Epithelial cell of proximal tubule (primary cell): Measurements from ENCODE around the gene EFCAB9. TPM values are rescaled to one million over a fixed set of nuclear protein-coding genes. Genes with fewer than 3 reads are reported as not detected.

Experiments used
- DNase-seq: peaks from one replicate; pipeline ENCODE4 v3.0.0-alpha.2; 2011; ENCODE audit warnings: low read depth
- H3K4me3 ChIP-seq: 2 replicates; pipeline ENCODE4 v1.5.1; 2011; ENCODE audit warnings: low read depth, mild to moderate bottlenecking, low read length
- total RNA-seq: library from RNA; depleted of rRNA; stranded (reverse); fragments of >200 nt; gene quantifications from 2 replicates; pipeline ENCODE4 v1.2.3, GENCODE V29; 2015
- TF ChIP-seq, protein P1 (sequence below): conservative IDR thresholded peaks from 2 replicates; pipeline ENCODE4 v1.5.1; 2012; ENCODE audit warnings: low read depth, mild to moderate bottlenecking, low read length

Gene EFCAB9
- total RNA-seq, 1 donor from 2014 or later, result not detected

DNA sequence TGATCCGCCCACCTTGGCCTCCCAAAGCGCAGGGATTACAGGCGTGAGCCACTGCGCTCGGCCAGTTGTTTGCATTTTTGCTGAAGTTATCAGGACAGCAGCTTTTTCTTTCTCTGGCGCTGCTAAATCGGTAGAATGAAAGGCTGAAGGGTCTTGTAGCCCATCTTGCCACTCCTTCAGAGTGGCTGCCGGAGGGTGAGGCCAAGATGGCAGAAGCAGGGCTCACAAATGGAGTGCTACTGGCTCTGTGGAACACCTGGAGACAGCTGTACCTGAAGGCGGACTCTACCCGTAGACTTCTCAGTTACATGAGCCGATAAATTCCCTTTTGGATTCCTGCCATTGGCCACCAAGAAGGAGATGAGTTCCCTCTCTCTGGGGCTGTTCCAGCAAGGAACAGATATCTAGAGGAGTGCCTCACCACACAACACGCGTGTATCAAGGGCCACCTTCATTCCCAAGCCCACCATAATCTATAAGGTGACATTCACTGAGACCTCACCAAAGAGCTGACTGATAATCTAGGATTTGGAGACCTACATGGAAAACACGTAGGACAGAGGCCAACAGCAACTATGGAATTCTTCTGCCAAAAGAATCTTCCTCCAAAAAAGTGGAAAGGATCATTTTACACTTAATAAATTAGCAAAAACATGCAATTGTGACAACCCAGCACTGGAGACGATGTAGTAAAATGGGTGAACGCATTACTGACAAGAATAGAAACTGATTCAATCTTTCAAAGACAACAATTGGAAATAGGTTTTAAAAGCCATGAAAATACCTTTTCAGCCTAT lies 27.7 kb upstream of the EFCAB9 start:
- TF ChIP-seq, protein P1, sequence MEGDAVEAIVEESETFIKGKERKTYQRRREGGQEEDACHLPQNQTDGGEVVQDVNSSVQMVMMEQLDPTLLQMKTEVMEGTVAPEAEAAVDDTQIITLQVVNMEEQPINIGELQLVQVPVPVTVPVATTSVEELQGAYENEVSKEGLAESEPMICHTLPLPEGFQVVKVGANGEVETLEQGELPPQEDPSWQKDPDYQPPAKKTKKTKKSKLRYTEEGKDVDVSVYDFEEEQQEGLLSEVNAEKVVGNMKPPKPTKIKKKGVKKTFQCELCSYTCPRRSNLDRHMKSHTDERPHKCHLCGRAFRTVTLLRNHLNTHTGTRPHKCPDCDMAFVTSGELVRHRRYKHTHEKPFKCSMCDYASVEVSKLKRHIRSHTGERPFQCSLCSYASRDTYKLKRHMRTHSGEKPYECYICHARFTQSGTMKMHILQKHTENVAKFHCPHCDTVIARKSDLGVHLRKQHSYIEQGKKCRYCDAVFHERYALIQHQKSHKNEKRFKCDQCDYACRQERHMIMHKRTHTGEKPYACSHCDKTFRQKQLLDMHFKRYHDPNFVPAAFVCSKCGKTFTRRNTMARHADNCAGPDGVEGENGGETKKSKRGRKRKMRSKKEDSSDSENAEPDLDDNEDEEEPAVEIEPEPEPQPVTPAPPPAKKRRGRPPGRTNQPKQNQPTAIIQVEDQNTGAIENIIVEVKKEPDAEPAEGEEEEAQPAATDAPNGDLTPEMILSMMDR, result no peak
- H3K4me3 ChIP-seq, result no peak overlapping the region
- DNase-seq, result no peak

DNA sequence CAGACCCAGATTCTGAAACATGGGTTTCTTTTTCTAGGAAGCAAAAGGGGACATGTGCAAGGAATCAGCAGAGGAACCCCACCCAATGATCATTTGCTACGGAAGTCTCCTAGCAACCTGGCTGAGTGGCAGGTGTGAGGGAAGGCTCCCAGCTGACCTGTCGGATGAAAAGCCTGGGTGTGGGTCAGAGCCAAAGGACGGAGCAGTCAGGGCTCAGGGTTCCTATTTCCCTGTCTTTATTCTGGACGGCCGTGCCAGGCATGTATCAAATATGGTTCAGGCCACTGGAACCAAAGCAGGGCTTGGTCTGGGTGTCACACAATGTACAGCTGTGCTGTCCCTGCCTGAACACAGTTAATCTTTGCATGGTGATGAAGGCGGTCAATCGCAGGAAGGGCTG lies 26.1 kb upstream of the EFCAB9 start:
- no peak overlapping the region for H3K4me3 ChIP-seq
- TF ChIP-seq, protein P1, result no peak
- DNase-seq, result no peak

DNA sequence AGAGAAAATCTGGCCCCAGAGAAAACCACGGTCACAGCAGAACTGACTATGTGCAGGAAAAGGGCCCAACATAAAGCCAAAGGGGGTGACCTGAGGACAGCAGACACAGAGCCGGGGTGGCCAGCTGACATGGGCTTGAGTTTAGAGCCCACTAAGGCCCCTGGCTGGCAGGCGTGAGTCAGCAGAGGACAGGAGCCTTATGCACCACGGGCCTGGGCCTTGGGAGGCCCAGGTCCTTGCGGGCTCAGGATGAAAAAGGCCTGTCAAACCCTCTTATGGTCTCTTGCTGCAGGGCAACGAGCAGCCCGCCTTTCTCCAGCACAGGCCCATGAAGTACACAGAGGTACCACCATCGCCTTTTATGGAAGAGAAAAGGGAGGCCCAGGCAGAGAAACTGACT lies 25.7 kb upstream of the EFCAB9 start:
- TF ChIP-seq, protein P1, result no peak
- DNase-seq, result no peak
- no peak overlapping the region for H3K4me3 ChIP-seq

DNA sequence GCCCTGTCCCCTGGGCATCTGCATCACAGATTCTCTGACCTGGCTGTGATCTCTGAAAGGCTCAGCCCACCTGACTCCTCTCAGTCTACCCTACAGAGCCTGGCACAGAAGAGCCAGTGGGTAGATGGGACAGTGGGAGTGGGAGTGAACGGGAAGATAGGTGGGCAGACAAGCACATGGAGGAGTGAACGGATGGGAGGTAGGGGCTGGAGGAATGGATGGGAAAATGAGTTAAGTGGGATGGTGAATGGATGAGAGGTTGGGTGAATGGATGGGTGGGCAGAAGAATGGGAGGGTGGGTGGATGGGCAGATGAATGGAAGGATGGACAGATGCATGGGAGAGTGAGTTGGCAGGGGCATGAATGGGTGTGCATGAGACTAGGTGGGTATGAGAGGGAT lies 24.8 kb upstream of the EFCAB9 start:
- TF ChIP-seq, protein P1, result no peak
- no peak for DNase-seq
- H3K4me3 ChIP-seq, result no peak overlapping the region

DNA sequence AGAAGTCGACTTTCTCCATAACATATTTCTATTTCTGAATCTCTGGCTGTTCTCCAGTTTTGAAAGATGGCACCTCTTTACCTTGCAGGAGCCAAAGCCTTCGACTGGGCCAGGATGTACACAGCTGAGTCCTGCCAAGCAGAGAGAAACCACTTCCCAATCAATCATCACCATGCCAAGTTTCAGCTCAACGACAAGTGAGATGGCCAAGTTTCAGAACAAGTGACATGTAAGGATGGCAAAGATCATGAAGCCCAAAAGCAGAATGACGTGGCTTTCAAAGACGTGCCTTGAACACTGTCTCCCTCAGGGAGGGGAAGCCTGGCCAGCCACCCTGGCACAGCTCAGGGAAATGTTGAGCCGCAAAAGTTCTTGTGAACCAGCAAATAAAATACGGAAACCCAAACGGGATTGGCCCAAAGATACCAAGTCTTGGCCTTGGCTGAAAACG lies 23.7 kb upstream of the EFCAB9 start:
- TF ChIP-seq, protein P1, result no peak
- DNase-seq, result no peak
- no peak overlapping the region for H3K4me3 ChIP-seq

DNA sequence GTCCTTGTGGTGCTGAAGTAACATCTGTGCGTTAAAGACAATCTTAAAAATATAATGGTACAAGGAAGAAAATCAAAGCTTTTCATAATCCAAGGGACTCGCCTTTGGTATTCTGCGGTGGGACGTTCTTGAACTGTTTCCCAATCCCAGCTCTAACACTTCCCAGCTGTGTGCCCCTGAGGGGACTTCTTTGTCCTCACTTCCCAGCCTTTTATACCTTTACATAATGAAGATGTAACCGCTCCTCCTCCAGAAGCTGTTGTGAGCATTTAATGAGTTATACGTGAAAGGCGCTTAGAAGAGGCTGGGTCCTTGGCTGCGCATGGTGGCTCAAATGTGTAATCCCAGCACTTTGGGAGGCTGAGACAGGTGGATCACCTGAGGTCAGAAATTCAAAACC lies 22.9 kb upstream of the EFCAB9 start:
- H3K4me3 ChIP-seq, result no peak overlapping the region
- no peak for DNase-seq
- TF ChIP-seq, protein P1, result no peak

DNA sequence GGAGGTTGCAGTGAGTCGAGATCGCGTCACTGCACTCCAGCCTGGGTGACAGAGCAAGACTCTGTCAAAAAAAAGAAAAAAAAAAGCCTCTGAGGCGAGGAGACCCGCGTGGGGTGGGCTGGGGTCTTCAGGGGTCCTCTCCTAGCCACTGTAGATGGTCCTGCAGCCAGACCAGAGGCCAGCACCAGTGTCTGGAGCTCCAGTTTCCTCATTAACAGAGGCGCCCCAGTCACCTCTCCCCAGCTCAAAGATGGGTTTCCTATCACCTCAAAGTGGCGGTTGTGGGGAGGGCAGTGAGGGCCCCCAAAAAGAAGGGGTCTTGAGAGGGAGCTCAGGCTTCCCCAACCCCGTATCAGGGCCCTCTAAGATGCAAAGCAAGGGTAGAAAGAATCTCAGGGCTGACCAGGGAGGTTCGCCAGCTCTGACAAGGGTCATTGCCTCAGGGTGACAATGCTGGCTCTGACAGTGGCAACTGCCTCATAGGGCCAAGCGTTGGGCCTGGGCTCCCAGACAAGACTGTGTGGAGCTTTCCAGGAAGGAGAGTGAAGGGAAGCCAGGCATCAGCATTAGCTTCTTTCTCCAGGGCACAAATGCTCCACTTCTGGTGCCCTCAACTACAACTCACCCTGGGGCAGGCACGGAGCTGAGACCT lies 20.9 kb upstream of the EFCAB9 start:
- DNase-seq, result no peak
- TF ChIP-seq, protein P1, result no peak
- no peak overlapping the region for H3K4me3 ChIP-seq
